CD4-positive, alpha-beta T cell treated with Interleukin-6 for 4 hours (primary cell): Measurements from ENCODE around the gene IMMP2L.
"Not testable (repeated sequence)": the region's sequence is repeated elsewhere in the genome, so short reads cannot be mapped to it uniquely, and the experiment has no call there.

Experiments used
- DNase-seq: peaks from one replicate; pipeline ENCODE4 v3.0.0-alpha.2; 2020; ENCODE audit warnings: mixed read lengths

The IMMP2L gene

DNA sequence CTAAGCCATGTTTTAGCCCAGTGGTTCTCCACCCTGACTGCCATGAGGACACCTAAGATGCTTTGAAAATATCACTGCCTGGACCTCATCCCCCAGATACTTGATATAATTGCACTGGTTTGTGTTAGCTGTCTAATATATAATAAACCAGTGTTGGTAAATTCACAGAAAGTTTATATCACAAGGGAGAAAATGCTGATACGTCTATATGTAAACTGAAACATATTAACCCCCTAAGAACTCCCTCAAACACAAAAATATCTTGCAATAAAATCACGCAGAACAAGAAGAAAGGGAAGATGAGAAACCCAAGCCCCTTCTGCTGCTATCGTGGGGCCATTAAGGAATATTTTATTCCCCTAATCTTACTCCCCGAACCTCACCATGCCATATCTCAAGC, 8.2 kb downstream of the IMMP2L start:
- no peak for DNase-seq

DNA sequence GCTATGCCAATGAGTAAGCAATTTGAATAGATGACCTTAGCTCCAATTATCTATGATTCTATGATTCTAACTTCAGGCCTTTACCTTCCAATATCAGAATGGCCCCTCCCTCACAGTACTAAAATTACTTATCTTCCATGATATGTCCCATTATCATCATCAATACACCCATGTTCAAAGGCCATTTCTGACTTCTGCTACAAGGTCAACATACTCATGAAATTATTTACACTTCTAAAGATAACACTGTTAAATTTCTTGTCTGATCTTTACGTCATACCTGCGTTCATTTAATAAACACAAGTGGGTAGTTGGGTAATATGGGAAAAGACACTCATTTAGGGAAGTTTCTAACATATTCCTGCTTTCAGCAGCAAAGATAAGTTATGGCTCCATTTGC, 21.2 kb downstream of the IMMP2L start:
- DNase-seq = no peak

DNA sequence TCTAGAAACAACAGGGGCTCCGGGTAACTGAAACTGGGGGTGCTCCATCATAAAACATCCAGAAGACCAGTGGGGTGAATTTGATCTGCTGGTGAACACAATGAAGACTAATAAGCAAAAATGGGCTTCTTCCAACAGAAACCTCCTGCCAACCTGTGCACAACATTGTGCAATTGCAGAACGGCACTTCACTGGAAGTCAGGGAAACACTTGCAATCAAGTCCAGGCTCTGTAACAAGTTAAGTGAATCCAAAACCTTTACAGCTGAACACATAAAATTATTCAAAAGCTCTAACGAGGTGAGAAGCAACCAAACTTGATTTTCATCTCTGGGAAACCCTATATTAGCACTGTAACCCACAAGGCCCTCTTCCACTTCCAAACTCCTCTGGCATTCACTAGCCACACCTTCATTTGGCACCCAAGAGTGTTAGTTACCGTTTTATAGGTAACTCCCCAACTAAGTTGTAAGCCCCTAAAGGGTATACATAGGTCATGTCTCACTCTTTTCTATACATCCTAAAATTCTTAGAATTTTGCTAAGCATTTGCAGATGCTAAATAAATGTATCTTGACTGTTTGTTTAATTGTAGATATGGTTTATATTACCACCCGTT, 22.0 kb downstream of the IMMP2L start:
- DNase-seq = no peak

DNA sequence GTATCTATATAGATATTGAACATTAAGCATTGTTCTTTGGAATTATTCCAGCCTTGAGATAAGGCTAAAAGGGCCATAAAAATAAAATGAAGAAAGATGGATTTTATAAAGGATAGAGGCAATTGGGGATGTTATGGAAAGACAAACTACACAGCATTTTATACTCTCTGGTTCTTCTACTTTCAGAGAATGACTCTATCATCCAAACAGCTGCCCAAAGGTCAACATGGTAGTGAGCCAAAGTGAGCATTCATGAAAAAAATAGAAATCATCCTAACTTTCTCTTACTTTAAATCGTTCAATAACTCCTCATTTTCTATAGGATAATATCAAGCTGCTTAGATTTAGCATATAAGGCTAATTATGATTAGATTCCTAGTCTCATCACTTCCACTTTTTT, 25.2 kb downstream of the IMMP2L start:
- no peak for DNase-seq

DNA sequence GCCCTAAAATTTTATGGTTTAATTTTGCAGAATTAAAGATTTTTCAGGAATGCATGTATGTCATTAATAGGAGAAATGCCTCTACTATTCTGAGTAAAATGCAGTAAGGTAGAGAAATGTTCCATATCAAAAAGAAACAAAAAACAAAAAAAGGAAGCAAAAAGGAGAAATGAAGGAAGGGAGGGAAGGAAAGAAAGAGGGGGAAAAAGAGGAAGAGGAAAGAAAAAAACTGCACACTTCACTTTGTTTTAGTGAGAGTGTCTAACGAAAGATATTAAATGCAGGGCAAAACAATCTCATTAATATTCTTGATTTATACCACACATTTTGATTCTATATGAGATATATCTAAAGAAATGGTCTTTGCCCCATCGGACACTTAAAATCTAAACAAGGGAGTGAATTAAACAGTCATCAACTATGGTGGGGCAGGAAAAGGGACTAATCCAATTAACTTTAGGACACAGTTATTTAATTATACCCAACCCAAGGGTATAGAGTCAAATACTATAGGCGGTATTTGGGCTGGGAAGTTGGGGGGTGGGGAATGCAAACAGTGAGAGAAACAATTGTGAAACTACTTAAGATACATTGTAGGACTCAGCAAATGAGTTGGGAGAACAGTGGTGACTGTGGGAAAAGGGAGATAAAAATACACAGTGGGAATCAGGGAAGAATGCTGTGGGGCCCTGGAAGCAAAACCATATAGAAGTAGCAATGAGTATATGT, 27.0 kb downstream of the IMMP2L start:
- DNase-seq = no peak

DNA sequence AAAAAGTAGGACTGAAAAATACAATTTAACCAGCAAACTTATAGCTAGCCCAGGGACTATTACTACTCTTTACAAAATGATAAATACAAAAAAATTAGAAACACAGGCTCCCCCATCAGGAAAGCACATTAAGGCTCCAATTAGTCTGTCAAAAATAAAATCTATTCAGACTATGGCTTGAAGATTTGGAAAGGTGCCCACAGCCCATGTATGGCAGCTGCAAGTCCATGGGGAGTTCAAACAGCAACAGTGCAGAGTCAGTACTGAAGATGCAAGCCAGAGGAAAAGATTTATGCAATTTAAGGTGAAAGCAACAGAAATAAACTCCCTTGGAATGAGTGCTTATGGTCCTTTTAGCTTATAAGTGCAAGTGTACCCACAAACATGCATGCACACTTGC, 29.7 kb downstream of the IMMP2L start:
- DNase-seq = no peak

DNA sequence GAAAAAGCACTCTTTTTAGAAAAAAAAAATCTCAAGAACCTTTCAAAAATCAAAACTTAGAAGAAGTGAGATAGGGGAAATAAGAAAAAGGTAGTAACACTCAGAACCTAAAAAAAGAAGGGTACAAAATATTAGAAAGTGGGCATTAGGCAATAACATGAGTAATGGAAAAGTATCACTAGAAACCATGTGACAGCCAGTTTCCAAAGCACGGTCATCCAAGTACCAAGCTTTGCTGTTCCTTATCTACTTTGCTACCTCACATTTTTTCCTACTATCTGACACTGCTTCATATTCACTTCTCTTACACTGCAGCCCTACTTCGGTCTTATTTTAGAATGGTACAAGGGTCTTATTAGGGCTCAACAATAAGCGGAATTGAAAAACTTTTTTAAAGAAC, 30.3 kb downstream of the IMMP2L start:
- DNase-seq = no peak

DNA sequence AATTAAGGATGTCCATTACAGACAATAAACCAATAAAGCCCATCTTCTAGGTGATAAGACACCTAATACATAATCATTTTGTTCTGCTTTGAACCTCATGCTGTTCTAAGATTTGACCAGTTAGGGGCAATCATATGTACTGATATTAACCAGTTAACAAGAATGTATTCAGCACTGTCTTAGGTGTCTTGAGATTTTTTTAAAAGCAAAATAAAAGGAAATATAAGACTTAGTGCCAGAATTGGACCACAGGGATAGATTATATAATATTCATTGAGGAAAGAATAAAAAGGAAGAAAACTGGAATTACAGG, 32.0 kb downstream of the IMMP2L start:
- DNase-seq = no peak

DNA sequence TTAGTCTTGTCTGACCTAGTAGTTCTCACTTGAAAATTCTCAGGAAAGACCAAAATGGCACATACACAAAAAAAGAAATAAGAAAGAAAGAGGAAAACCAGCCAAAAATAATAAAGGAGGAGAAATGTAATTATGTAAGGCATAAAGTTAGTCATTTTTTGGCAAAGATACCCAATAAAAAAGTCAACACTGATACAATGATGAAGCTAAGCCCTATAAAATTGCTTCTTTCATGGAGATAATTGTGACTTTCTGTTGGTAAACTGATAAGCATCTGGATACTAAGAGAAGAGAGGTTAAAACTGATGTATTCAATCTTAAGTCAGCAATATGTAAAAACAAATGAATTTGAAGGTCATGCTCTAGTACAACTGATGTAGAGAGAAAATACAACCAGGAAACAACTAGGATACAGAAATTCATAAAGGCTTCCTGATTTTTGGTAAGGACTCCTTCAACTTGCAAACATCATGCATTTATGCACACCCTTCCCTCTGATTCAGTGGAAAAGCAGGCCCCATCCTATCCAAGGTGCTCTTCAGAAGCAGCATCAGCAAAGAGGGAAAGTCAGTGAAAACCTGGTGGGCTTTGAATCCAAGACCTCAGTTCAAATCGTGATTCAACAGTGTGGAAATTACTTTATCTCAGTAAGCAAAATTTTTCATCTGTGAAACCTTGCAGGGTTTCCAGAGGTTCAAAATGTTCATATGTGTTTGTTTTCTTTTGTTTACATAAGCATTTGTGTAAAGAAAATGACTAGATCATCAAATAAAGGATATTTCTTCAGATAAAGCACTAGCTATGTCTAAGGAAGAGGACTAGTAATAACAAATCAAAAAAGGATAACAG, 32.6 kb downstream of the IMMP2L start:
- no peak for DNase-seq

DNA sequence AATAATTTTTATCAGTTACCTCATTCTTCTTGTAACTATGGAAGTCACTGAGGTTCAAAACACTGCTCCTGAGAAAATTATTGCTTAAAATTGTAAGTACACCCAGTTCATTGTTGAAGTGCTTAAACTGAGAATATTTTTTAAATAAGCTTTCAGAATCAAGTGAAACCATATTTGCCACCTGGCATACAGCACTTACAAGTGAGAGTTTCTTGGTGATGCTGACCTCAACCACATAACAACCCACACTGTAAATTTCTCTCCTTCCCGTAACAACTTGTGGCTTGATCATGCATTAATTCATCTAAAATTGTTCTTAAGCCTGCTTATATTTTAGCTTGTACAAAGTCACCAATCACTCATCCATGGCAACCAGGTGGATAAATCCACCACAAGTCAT, 34.0 kb downstream of the IMMP2L start:
- no peak for DNase-seq

DNA sequence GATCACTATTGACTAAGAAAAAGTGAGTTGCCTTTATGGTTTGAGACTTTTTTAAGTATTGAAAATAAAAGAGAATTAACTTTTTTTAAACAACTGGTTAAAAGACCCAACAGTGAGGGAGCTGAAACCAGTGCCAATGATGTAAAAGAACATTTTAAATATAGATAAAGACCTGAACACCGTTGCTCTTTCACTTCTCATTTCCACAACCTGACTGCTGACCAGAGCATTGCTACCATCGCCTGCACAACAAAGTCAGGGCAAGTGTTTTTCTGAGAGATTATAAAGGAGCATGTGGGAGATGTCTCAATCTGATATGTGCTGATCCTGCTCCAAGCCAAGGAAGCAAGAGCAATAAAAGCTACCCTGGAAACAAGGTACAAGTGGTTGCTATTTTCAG, 34.7 kb downstream of the IMMP2L start:
- no peak for DNase-seq

DNA sequence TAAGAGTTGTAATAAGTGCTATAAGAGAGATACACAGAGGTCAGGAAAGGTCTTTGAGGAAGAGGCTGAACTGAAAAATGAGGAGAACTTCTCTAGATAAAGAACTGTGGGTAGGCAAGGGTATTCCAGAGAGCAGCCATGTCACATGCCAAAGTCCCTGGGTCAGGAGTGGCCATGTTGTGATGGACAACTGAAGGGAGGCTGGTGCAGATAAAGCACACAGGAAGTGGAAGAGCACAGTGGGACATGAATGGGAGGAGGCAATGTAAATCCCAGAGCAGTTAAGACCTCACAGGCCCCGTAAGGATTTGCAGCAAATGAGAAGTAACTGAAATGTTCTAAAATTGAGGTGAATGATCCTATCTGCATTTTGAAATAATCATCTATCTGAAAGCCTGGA, 37.2 kb downstream of the IMMP2L start:
- no peak for DNase-seq

DNA sequence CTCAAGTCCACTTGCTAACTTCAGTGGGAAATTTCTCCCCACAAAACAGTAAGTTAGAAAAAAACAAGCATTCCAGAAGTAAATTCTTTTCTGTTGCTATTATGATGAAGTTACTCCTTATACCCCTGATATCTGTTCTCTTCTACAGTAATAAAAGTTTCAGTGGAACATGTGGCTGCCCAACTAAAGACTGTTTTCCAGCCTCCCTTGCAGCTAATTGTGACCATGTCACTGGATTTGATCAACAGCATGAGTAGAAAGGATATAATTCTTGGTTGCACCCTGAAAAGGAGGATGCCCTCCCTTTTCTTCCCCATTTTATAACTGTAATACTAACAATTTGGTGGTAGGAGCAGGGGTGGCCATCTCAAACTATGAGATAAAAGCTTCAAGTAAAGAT, 40.6 kb downstream of the IMMP2L start:
- DNase-seq = no peak

DNA sequence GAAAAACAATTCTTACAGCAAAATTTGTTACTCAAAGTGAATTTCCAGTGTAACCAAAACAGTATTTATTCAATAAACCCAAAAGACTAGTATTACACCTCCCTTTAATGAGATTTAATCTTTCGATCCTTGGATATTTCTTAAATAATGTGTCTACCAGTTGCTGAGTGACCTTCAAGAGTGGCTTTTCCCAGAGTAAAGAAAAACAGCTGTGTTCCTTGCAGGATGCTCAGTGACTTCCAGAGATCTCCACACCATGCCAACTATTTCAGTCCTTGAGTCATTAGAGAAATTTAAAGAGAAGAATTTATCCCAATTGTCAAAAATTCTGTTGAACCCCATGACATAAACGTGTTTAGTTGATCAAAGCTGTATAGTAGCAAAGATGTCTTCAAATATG, 44.0 kb downstream of the IMMP2L start:
- DNase-seq = no peak

DNA sequence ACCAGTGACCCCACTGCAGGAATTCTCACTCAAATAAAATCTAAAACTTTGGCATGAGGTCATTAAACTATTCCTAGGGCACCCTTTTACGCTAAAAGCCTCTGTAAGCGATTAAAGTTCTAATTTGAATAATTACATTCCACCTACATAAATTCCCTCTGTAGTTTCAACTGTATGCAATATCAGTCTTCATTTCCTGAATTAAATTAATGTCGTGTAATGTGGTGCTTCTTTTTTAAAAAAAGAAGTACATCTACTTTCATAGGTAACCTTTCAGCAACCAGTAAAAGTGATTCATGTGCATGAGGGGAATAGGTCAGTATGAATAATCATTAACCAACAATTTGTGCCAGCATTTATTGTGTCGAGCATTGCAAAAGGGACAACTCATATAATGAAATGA, 44.7 kb downstream of the IMMP2L start:
- no peak for DNase-seq

DNA sequence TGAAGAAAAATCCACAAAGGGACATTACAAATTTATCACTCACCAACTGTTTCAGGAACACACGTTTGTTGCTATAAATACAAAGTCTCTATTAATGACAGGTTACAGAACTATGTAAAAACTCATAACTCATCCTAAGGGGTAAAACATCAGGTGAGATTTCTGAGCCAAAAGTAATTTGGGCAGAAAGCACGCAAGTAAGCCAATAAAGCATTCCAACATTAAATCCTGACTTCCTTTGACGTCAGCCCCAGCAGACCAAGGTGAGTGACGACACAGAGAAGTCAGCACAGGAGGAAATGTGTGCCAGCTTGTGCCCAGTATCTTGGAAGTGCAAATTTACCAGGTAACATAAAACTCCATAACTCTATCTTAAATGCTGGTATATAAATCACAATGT, 45.7 kb downstream of the IMMP2L start:
- DNase-seq = no peak

DNA sequence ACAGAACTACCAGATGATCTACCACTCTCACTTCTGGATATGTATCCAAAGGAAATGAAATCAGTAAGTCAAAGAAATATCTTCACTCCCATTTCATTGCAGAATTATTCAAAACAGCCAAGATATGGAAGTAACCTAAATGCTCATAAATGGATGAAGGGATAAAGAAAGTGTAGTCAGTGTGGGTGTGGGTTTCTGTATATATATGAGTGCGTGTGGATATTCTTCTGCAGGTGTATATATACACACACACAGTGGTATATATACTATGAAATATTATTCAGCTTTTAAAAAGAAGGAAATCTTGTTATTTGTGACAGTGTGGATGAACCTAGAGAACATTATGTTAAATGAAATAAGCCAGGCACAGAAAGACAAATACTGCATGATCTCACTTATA, 48.7 kb downstream of the IMMP2L start:
- no peak for DNase-seq

DNA sequence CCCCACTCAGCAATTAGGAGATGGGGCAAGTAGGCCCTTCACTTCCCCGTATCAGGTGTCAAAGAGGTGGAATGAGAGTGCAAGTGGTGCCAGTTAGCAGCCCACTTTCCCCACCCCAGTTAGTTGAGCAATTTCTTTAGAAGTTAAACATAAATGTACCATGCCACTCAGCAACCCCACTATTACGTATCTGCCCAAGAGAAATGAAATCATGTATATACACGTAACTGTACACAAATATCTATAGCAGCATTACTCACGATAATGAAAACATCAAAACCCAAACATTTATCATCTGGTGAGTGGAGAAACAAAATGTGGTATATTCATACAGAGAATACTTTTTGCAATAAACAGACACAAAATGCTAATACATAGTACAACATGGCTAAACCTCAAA, 50.4 kb downstream of the IMMP2L start:
- no peak for DNase-seq

DNA sequence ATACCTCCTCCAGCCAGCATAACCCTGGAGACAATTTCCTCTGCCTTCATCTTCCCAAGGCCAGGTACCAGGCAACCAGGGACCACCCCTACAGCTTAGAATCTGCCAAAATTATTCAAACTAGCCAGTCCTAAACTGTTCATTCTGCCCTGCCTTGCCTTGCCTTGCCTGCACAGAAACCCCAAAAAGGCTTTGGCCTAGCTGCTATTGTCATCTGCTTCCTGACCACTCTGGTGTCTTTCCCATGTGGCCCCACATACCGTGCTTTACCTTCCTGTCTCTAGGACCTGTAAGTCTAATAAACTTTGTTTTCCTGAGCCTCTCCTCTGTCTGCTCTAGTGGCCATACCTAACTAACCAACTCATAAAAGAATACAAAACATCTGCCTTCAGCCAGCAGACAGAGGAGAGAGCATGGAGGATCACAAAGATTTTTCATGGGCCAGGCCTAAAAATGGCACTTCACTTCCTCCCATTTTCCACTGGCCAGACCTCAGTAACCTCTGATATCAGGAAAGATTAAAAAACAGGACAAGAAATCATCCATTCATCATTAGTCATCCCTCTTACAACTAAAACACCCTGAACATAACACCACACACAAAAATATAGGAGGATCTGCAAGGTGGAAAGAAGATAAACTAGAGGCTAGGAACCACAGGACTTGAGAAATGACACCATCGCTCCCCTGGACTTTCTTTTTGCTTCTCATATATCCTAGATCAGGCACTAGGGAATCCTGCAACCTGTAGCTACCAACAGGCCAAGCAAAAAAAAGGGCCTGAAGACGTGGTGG, 51.5 kb downstream of the IMMP2L start:
- DNase-seq = no peak

DNA sequence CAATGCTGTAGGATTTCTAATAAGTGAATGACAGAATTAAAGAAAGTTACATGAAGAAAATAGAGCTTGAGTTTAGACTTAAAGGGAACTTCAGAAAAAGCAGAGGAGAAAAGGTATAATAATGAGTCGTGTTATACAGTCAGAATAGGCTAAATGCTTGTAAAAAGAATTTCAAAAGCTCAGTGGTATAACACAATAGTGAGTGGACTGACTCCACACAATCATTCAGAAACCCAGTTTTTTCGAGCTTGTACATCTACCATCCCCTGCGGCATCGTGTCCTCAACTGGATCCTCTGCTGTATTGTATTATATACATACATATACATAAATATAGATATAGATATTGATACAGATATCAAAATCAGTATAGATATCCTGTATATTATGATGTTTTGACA, 52.2 kb downstream of the IMMP2L start:
- no peak for DNase-seq

DNA sequence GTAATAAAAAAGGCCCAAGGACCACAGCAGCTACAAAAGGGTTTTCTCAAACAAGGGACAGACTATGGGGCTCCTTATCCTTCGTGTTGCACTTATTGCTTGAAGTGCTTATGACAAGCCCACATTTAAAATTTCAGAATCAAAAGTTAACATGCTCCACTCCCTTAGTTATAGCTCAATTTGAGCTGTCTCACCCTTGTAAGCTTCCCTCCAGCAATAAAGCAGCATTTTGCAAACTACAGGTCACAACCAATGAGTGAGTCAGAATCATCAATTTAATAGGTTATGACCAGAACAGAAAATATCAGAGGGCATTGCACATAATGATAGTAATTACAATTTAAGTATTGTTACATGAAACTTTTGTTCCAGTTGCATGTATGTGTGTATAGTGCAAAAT, 53.0 kb downstream of the IMMP2L start:
- no peak for DNase-seq

DNA sequence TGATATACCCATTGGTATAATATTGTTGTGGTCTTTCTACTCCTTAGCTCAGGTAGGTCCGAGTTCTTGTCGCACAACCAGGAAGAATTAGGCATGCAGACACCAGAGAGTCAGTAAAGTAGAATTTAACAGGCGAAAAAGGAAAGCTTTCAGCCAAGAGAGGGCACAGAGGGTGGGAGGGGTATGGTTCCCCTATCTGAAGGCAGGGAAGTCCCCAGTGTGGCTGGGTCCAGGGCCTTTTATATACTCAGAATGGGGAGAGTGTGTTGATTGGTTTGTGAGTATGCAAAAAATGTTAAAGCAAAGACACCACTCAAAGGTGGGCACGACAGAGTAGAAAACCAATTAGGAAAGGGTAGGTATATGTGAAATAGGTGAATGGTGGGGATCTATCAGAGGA, 53.9 kb downstream of the IMMP2L start:
- no peak for DNase-seq

DNA sequence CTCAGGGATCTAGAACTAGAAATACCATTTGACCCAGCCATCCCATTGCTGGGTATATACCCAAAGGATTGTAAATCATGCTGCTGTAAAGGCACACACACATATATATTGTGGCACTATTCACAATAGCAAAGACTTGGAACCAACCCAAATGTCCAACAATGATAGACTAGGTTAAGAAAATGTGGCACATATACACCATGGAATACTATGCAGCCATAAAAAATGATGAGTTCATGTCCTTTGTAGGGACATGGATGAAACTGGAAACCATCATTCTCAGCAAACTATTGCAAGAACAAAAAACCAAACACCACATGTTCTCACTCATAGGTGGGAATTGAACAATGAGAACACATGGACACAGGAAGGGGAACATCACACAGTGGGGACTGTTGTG, 56.9 kb downstream of the IMMP2L start:
- DNase-seq = not testable (repeated sequence)

DNA sequence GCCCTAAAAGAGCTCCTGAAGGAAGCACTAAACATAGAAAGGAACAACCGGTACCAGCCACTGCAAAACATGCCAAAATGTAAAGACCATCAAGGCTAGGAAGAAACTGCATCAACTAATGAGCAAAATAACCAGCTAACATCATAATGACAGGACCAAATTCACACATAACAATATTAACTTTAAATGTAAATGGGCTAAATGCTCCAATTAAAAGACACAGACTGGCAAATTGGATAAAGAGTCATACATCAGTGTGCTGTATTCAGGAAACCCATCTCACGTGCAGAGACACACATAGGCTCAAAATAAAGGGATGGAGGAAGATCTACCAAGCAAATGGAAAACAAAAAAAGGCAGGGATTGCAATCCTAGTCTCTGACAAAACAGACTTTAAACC, 60.5 kb downstream of the IMMP2L start:
- not testable (repeated sequence) for DNase-seq
